ENCODE measurements around the gene FASTK.
A peak's percentile ranks its signal among the peaks of the same experiment; 100 is the strongest.

FASTK gene

DNA sequence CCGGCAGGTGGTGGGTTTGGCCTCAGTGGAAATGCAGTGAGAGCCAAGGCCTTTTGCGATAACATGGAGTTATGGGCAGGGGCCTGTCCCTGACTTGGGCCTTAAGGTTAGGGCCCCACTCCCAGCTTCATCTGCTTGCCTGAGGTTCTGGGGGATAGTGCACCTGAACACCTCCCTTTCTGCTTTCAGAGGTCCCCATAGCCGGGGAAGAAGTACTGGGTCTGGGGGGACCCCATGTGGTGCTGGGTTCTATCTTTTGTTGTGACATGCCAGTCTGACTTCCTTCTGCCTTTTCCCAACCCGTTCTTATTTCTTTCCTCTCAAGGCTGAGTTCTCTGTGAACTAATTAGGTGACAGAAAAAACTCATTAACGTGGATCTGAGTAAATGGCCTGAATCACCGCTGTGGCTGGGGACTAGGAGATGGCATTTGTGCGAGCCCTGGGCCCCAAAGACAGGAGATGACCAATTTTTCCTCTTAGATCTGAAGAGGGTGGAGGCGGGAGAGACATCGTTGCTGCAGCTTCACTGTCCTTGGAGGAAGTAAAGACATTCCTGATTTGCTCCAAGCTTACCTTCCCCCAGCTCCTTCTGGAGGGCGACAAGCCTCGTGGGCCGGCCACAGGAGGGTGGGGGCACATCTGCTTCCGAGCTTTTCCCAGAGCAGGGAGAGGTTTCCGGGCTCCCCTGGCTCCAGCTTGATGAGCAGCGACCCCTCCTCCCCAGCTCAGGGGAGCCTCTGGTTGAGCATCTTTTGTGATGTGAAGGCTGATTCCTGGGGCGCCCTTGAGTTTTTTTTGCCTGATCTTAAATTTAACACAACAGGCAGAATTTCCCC is 7.6 kb upstream of the FASTK start:
- TF ChIP-seq CTCF (conservative IDR thresholded peaks at IDR 0.05; ENCODE audit: low read depth) = no peak
- CTCF ChIA-PET = interaction anchor here (1.3 to 3.7 kb wide), 2 partner anchors 23 to 71 kb away, joined by 3 to 17 read pairs; no protein-coding TSS in a partner anchor
- DNase-seq (ENCODE audit: low spot score) = no peak
- POLR2A ChIA-PET (ENCODE audit: low non-redundant PET) = no interaction called here
- H3K27ac ChIP-seq = peak overlapping the region; percentile 90

DNA sequence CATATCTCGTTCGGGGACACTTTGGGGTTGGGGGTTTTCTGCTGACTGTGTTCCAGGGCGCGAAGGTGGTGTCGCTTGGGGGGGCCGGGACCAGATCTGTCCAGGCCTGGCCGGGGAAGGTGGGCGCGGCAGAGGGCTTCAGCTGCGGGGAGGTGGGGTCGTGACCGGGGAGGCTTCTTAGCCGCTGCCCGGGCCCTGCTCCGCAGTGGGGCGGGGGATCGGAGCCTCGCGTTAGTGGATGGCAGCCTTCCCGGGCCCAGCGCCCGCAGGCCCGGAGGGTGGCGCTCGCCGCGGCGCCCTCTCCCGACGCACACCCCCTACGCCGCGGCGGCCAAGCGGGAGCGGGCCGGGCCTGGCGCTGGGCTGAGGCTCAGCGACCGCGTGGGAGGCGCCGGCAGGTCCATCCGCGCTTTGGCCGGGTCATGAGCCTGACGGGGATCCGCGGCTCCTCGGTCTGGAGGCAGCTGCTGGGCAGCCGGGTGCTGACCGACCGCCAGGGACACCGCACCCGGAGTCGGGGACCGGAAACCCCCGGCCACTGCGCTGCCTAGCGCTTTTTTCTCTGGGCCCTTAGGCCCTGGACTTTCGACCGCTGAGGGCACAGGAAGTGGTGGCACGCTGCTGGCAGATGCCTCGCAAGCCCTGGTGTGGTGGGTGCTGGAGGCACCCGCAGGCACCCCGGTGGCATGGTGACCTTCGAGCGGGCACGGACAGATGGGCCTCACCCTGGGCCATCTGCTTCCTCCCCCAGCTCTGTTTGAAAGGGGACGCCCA is 6.8 kb upstream of the FASTK start:
- H3K27ac ChIP-seq = peak overlapping the region; percentile 90
- TF ChIP-seq CTCF (conservative IDR thresholded peaks at IDR 0.05; ENCODE audit: low read depth) = peak; percentile 76
- DNase-seq (ENCODE audit: low spot score) = peak; percentile 44
- ChIA-PET CTCF (interaction anchor here (0.6 to 3.7 kb wide), 4 partner anchors 24 to 178 kb away, joined by 3 to 17 read pairs (median 3); no protein-coding TSS in a partner anchor), POLR2A (ENCODE audit: low non-redundant PET) (no interaction called here)

DNA sequence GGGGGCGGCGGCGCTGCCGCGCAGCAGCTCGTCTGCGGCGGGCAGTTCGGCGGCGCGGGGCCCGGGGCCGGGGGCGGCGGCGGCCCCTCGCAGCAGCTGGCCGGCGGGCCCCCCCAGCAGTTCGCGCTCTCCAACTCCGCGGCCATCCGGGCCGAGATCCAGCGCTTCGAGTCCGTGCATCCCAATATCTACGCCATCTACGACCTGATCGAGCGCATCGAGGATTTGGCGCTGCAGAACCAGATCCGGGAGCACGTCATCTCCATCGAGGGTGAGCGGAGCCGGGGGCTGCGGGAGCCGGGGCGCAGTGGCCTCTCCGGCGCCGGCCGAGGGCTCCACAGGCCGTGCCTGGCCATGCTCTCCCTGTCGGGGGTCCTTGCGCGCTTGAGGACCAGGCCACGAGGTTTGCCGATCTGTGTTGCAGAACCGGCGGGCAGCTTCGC is 6.2 kb upstream of the FASTK start:
- ChIA-PET CTCF (interaction anchor here (0.6 to 3.7 kb wide), 4 partner anchors 24 to 177 kb away, joined by 3 to 17 read pairs (median 3); no protein-coding TSS in a partner anchor), POLR2A (ENCODE audit: low non-redundant PET) (no interaction called here)
- TF ChIP-seq CTCF (conservative IDR thresholded peaks at IDR 0.05; ENCODE audit: low read depth) = no peak
- DNase-seq (ENCODE audit: low spot score) = no peak
- H3K27ac ChIP-seq = peak overlapping the region; percentile 90

DNA sequence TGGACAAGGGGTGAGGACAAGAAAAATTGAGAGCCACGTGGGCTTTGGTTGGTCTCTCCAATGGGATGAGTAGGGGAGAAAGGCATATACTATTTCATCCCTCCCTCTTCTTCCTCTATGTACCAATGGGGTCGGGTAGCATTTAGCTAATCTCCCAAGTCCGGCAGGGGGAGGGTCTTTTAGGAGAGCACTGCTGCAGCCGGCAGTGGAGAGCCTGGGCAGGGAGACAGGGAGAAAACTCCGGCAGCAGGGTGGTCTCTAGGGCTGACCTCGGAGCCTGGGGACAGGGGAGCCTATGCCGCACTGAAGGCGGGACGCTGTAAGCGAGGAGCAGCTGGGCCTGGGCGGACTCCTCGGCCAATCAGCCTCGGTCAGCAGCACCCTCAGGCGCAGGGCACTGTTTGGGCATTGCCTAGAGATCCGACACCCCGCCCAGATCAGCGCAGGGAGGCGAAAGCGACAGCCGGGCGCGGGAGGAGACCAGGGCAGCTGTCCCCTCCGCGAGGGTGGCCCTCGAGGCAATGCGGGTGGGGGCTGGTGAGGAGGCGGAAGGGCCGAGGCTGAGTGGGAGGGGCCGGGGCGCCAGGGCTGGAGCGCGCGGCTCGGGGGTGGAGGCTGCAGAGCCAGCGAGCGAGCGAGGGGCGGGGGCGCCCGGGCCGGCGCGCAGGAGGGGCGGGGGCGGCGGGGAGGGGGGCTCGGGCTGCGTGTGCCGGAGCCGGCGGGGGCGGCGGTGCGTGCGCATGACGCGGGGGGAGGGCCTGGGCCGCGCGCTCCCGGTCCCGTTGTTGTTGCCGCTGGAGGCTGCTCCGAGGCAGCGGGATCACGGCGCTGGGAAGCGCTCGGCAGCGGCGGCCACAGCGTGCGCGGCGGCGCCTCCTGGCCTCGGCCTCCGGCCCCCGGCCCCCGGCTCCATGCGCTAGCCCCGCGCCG is 5.3 kb upstream of the FASTK start, which contains the start of gene AGAP3:
Gene AGAP3 (plus strand): TSS at position 785 of the 930 bp plus-strand sequence. CDS start 267 bp downstream, outside the sequence.
- no peak for TF ChIP-seq CTCF (conservative IDR thresholded peaks at IDR 0.05; ENCODE audit: low read depth)
- CTCF ChIA-PET = interaction anchor here (0.7 kb wide), 1 partner anchor 28 kb away, joined by 3 read pairs; no protein-coding TSS in a partner anchor
- POLR2A ChIA-PET (ENCODE audit: low non-redundant PET) = no interaction called here
- DNase-seq (ENCODE audit: low spot score) = peak; percentile 74
- H3K27ac ChIP-seq = peak within 1 kb of the TSS; percentile 90

- CTCF ChIA-PET = interaction anchor here (0.7 kb wide), 1 partner anchor 27 kb away, joined by 3 read pairs; no protein-coding TSS in a partner anchor
- POLR2A ChIA-PET (ENCODE audit: low non-redundant PET) = no interaction called here
- no peak for DNase-seq (ENCODE audit: low spot score)
- H3K27ac ChIP-seq = peak overlapping the region; percentile 90
- TF ChIP-seq CTCF (conservative IDR thresholded peaks at IDR 0.05; ENCODE audit: low read depth) = no peak
Observed at GRCh38 chr7:151085329-151085690, 4.7 kb upstream of the FASTK start.

Data from RWPE1 (cell line).